ENCODE measurements around the gene AXL.
"Not testable (repeated sequence)": the region's sequence is repeated elsewhere in the genome, so short reads cannot be mapped to it uniquely, and the experiment has no call there.

The AXL gene

DNA sequence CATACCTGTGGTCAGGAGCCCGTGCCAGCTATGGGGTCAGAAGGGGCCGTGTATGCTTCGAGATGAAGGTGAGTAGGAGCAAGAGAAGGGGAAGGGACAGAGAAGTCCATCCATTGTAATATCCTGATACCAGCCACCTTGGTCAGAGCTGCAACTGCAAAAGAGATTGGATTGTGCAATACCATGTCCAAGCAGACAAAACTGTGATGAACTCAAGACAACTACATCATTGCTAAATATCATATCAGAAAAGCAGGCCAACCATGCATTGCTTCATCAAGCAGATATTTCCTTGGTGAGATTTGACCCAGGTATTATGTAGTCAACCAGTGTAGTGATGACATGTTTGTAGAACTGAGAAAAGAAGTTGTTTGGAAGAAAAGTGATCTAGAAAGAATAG is 57.2 kb downstream of the AXL start:
- no peak overlapping the region for H3K4me3 ChIP-seq (replicated peaks; ENCODE audit: low read depth, low read length)
- TF ChIP-seq, protein P1, sequence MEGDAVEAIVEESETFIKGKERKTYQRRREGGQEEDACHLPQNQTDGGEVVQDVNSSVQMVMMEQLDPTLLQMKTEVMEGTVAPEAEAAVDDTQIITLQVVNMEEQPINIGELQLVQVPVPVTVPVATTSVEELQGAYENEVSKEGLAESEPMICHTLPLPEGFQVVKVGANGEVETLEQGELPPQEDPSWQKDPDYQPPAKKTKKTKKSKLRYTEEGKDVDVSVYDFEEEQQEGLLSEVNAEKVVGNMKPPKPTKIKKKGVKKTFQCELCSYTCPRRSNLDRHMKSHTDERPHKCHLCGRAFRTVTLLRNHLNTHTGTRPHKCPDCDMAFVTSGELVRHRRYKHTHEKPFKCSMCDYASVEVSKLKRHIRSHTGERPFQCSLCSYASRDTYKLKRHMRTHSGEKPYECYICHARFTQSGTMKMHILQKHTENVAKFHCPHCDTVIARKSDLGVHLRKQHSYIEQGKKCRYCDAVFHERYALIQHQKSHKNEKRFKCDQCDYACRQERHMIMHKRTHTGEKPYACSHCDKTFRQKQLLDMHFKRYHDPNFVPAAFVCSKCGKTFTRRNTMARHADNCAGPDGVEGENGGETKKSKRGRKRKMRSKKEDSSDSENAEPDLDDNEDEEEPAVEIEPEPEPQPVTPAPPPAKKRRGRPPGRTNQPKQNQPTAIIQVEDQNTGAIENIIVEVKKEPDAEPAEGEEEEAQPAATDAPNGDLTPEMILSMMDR (IDR thresholded peaks at IDR 0.05; ENCODE audit: low read depth, low read length, missing control alignments) = no peak
- no peak for DNase-seq (ENCODE audit: extremely low read depth, low read depth)

DNA sequence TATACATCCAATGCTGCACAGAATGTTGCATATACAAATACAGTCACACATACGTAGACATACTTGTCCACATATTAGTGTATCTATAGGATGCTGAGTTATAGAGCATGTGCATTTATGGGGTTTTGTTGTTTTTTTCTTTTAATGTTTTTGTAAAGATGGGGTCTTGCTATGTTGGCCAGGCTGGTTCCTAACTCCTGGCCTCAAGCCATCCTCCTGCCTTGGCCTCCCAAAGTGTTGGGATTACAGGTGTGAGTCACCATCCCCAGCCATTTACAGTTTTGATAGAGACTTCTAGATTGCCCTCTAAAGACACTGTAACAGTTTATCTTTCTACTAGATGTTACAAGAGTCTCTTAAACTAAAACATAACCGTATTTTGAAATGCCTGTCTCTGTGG is 59.5 kb downstream of the AXL start:
- TF ChIP-seq, protein P1 (IDR thresholded peaks at IDR 0.05; ENCODE audit: low read depth, low read length, missing control alignments) = no peak
- H3K4me3 ChIP-seq (replicated peaks; ENCODE audit: low read depth, low read length) = no peak overlapping the region
- DNase-seq (ENCODE audit: extremely low read depth, low read depth) = no peak

DNA sequence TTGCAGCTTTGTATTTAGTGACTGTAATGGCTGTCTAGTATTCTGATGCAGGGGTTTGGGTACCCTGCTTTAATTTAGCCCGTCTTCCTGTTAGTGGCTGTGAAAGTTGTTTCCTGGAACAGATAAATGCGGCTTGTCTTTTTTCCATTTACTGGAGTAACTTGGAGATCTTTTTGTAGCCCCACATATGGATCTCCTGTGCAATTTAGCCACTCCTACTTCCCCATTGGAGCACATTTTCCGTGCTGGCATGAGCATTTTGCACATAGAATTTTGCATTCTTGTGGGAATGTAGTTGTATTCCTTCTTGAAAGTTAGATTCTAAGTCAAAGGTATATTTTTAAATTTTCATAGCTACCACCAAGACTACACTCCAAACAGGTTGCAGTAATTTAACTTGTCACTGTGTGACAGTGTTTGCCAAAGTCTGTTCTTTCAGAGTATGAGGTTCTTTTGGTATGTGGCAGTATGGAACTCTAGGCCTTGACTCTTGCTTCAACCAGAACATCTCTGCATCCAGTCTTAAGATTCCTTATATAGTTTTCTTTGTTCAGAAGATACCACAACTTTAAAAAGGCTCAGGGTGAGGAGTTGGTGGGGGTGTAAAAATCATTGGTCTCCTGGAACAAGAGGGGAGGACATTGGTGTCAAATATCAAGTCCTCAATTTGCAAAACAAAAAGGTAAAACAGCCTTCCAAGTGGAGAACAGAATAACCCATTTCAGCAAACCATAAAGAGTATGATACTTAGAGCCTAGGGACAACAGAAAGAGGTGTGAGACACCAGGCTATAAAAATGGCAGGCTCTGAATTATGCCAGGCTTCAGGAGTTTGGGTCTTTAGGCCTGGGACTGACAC is 69.9 kb downstream of the AXL start:
- TF ChIP-seq, protein P1 (IDR thresholded peaks at IDR 0.05; ENCODE audit: low read depth, low read length, missing control alignments) = no peak
- no peak for DNase-seq (ENCODE audit: extremely low read depth, low read depth)
- H3K4me3 ChIP-seq (replicated peaks; ENCODE audit: low read depth, low read length) = no peak overlapping the region

DNA sequence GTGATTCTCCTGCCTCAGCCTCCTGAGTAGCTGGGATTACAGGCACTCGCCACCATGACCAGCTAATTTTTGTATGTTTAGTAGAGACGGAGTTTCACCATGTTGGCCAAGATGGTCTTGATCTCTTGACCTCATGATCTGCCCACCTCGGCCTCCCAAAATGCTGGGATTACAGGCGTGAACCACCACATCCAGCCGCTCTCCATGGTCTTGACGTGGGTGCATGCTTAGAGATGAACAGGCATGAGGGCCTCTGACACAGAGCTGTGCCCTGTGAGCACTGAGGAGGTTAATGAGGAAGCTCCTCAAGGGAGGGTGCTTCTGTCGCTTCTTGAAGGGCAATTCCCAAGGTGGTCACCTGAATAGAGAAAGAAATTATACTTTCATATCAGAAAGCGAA is 70.8 kb downstream of the AXL start:
- DNase-seq (ENCODE audit: extremely low read depth, low read depth); H3K4me3 ChIP-seq (replicated peaks; ENCODE audit: low read depth, low read length): not testable (repeated sequence)

DNA sequence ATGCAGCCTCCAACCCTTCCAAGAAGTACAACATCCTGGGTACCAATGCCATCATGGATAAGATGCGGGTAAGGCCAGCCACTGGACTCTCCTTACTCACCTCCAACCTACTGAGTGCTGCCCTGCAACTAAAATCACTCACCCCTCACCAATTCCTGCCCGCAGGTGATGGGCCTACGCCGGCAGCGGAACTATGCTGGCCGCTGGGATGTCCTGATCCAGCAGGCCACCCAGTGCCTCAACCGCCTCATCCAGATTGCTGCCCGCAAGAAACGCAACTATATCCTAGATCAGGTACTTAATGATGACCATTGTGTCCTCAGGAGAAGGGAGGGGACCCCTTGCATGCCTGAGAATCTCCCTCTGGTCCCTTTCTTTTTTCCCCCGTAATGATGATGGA is 75.4 kb downstream of the AXL start:
- TF ChIP-seq, protein P1 (IDR thresholded peaks at IDR 0.05; ENCODE audit: low read depth, low read length, missing control alignments) = no peak
- no peak overlapping the region for H3K4me3 ChIP-seq (replicated peaks; ENCODE audit: low read depth, low read length)
- DNase-seq (ENCODE audit: extremely low read depth, low read depth) = no peak

DNA sequence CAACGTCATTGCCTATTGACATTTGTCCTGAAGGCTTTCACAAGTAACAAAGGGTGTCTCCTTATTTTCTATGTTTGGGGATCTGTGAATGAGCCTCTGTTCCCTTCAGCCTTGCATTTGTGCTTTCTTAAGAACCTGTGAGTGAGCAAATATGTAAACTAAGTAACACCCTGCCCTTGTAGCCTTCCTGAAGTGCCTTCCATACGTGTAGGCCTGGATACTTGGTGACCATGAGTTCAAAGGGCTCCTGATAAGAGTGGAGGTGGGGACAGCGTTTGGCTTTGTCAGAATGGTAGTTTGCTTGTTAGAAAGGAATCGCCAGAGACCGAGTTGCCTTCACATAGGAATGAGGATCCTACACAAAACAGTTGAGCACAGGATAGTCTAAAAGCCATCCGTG is 76.5 kb downstream of the AXL start:
- no peak overlapping the region for H3K4me3 ChIP-seq (replicated peaks; ENCODE audit: low read depth, low read length)
- no peak for DNase-seq (ENCODE audit: extremely low read depth, low read depth)
- TF ChIP-seq, protein P1 (IDR thresholded peaks at IDR 0.05; ENCODE audit: low read depth, low read length, missing control alignments) = no peak

DNA sequence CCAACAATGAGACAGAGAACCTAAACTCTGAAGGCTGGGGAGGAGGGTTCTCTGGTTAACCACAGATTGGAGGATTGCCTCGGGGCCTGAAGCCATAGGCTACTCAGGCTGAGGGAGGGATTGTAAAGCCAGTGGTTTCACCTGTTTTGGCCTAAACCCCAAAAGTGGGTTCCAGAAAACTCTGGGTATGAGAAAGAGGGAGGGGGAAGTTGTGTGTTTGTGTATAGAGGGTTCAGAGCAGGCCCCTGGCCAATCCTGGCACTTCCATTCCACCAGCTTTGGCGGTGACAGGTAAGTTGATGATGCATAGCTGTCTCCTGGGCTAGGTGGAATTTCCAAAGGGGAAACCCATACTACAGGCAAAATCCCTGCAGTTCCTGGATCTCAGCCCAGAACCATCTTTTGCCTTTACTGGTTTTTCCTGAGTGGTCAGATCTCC is 77.4 kb downstream of the AXL start:
- TF ChIP-seq, protein P1 (IDR thresholded peaks at IDR 0.05; ENCODE audit: low read depth, low read length, missing control alignments) = no peak
- DNase-seq (ENCODE audit: extremely low read depth, low read depth) = no peak
- no peak overlapping the region for H3K4me3 ChIP-seq (replicated peaks; ENCODE audit: low read depth, low read length)
